SH-SY5Y (cell line): ENCODE measurements around the gene TOMM70.

Source experiments
- GATA2 ChIP-seq: IDR thresholded peaks from 2 replicates; pipeline ENCODE4 v1.6.1; 2011; ENCODE audit warnings: mild to moderate bottlenecking, low read depth, low read length
- GATA3 ChIP-seq: IDR thresholded peaks from 2 replicates; pipeline ENCODE4 v1.6.1; 2011; ENCODE audit warnings: low read depth, mild to moderate bottlenecking, low read length, moderate library complexity

DNA sequence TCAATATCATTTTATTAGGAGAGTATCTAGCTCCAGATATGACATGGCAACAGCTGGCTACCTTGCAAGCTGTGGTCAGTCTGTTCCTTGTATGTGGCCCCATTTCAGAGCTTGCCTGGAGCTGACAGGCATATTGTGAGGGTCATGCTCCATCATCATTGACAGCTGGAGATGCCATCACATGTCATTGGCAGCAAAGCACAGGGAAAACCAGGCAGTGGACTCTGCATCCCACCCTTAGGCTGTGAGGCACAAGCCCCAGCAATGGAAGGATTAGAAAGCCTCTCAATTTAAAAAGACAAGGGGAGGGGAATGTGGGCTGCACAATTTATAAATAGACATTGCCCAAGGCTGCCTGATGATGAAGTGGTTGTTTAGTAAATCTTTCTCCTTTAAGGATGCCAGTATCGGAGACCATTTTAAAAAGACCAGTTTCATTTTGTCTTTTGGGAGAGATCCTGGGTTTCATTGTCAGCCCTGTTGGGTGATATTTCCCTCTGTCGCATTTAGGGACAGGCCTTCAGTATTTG lies 28.4 kb upstream of the TOMM70 start:
- no peak for TF ChIP-seq GATA3
- TF ChIP-seq GATA2 = no peak
